HCT116 (cell line): Measurements from ENCODE around the gene YTHDF1.
"Not testable (repeated sequence)": the region's sequence is repeated elsewhere in the genome, so short reads cannot be mapped to it uniquely, and the experiment has no call there.

Experiments
- CTCF ChIP-seq, 3 experiments: fragments of 200-600 bp in 1 of 3; sonication (generic) in 1 of 3; IDR thresholded peaks in 2 of 3; conservative IDR thresholded peaks in 1 of 3; 2 replicates each; pipeline ENCODE4 v1.5.1; 2012 to 2017; ENCODE audit warnings: low read depth in 2 of 3, low read length in 2 of 3, antibody characterized with exemption in 1 of 3, borderline replicate concordance in 1 of 3, control low read depth in 1 of 3, mild to moderate bottlenecking in 1 of 3, mixed read lengths in 1 of 3, mixed run types in 1 of 3, moderate library complexity in 1 of 3; ENCODE audit not compliant: insufficient read depth in 1 of 3
- EZH2 ChIP-seq: fragments of 200-600 bp; sonication (generic); IDR thresholded peaks from 2 replicates; pipeline ENCODE4 v1.6.1; 2017; ENCODE audit warnings: antibody characterized with exemption, mixed run types
- EZH2phosphoT487 ChIP-seq: fragments of 200-600 bp; IDR thresholded peaks from 2 replicates; pipeline ENCODE4 v1.6.1; 2018; ENCODE audit warnings: antibody characterized with exemption, borderline replicate concordance
- MAX ChIP-seq: IDR thresholded peaks from 2 replicates; pipeline ENCODE4 v1.6.1; 2012
- POLR2A ChIP-seq: IDR thresholded peaks from 2 replicates; pipeline ENCODE4 v1.7.0; 2011; ENCODE audit warnings: borderline replicate concordance; ENCODE audit not compliant: insufficient read depth, insufficient read length; ENCODE audit errors: extremely low read depth
- RAD21 ChIP-seq: IDR thresholded peaks from 2 replicates; pipeline ENCODE4 v1.6.1; 2012; ENCODE audit warnings: low read depth, mild to moderate bottlenecking
- SP1 ChIP-seq: IDR thresholded peaks from 2 replicates; pipeline ENCODE4 v1.6.1; 2012; ENCODE audit warnings: low read depth
- SRF ChIP-seq: IDR thresholded peaks from 2 replicates; pipeline ENCODE4 v1.6.1; 2012; ENCODE audit warnings: low read depth
- ZNF274 ChIP-seq: fragments of 200-500 bp; sonication (Bioruptor generic); IDR thresholded peaks from 2 replicates; pipeline ENCODE4 v1.6.1; 2014; ENCODE audit warnings: mild to moderate bottlenecking, low read depth, low read length, inconsistent platforms

GRCh38 chr20:63221400-63222053, 5.6 kb upstream of the YTHDF1 start:
- TF ChIP-seq ZNF274; CTCF (IDR thresholded peaks at IDR 0.05 in 2 of 3, conservative IDR thresholded peaks at IDR 0.05 in 1 of 3; ENCODE audit: borderline replicate concordance in 1 of 3, insufficient read depth in 1 of 3, low read depth in 2 of 3, low read length in 2 of 3); SRF; EZH2phosphoT487; EZH2; SP1; RAD21; MAX; POLR2A: not testable (repeated sequence)
